Neural progenitor cell (in vitro differentiated cells): ENCODE data around the gene ASTN2. TPM values are rescaled to one million over a fixed set of nuclear protein-coding genes. Genes with fewer than 3 reads are reported as not detected.

Experiments used
- DNase-seq: peaks from one replicate; pipeline ENCODE4 v3.0.0-alpha.2; 2016; ENCODE audit warnings: low spot score
- H2AFZ ChIP-seq: fragments of 200-600 bp; sonication (generic); replicated peaks from 2 replicates; pipeline ENCODE4 v1.6.1; 2016; ENCODE audit warnings: antibody characterized with exemption
- H3F3A ChIP-seq: fragments of 200-600 bp; sonication (generic); 2 replicates; pipeline ENCODE4 v1.6.1; 2016; ENCODE audit warnings: antibody characterized with exemption, low read depth
- H3K27ac ChIP-seq: fragments of 200-600 bp; sonication (generic); 2 replicates; pipeline ENCODE4 v1.5.1; 2016; ENCODE audit warnings: mild to moderate bottlenecking
- H3K27me3 ChIP-seq: fragments of 200-600 bp; sonication (generic); 2 replicates; pipeline ENCODE4 v1.6.1; 2016; ENCODE audit warnings: mild to moderate bottlenecking, moderate library complexity
- H3K36me3 ChIP-seq: fragments of 200-600 bp; sonication (generic); 2 replicates; pipeline ENCODE4 v1.5.1; 2016
- H3K4me1 ChIP-seq: fragments of 200-600 bp; sonication (generic); 2 replicates; pipeline ENCODE4 v1.6.1; 2016; ENCODE audit warnings: mixed run types
- H3K4me2 ChIP-seq: fragments of 200-600 bp; sonication (generic); 2 replicates; pipeline ENCODE4 v1.6.1; 2016
- H3K4me3 ChIP-seq: fragments of 200-600 bp; sonication (generic); 2 replicates; pipeline ENCODE4 v1.5.1; 2016
- H3K79me2 ChIP-seq: fragments of 200-600 bp; sonication (generic); 2 replicates; pipeline ENCODE4 v1.6.1; 2016; ENCODE audit warnings: low read depth
- H3K9ac ChIP-seq: fragments of 200-600 bp; sonication (generic); 2 replicates; pipeline ENCODE4 v1.6.1; 2016
- H3K9me3 ChIP-seq: fragments of 200-600 bp; sonication (generic); 2 replicates; pipeline ENCODE4 v1.5.1; 2016; ENCODE audit warnings: low read depth
- H4K20me1 ChIP-seq: fragments of 200-600 bp; sonication (generic); 2 replicates; pipeline ENCODE4 v1.6.1; 2016; ENCODE audit warnings: low read depth
- H3K27ac Mint-ChIP-seq: 3 replicates; pipeline ENCODE4 v1.8.0; 2021; ENCODE audit warnings: mixed read lengths
- H3K27me3 Mint-ChIP-seq: 2 replicates; pipeline ENCODE4 v1.8.0; 2022; ENCODE audit warnings: low read depth, mild to moderate bottlenecking, inconsistent platforms, moderate library complexity, mixed read lengths; ENCODE audit not compliant: insufficient read depth
- H3K36me3 Mint-ChIP-seq: 3 replicates; pipeline ENCODE4 v1.8.0; 2021; ENCODE audit warnings: mixed read lengths
- H3K4me1 Mint-ChIP-seq: 3 replicates; pipeline ENCODE4 v1.8.0; 2021; ENCODE audit warnings: mixed read lengths
- H3K4me3 Mint-ChIP-seq: 3 replicates; pipeline ENCODE4 v1.8.0; 2021; ENCODE audit warnings: mild to moderate bottlenecking, moderate library complexity, mixed read lengths
- H3K9me3 Mint-ChIP-seq: 3 replicates; pipeline ENCODE4 v1.8.0; 2020; ENCODE audit warnings: mixed read lengths
- CTCF ChIP-seq: fragments of 200-600 bp; sonication (generic); IDR thresholded peaks from 2 replicates; pipeline ENCODE4 v1.5.1; 2017; ENCODE audit warnings: antibody characterized with exemption, mild to moderate bottlenecking
- EZH2 ChIP-seq: fragments of 200-600 bp; sonication (generic); IDR thresholded peaks from 2 replicates; pipeline ENCODE4 v1.6.1; 2017; ENCODE audit warnings: antibody characterized with exemption, mild to moderate bottlenecking, moderate library complexity
- EZH2phosphoT487 ChIP-seq: fragments of 200-600 bp; sonication (generic); IDR thresholded peaks from 2 replicates; pipeline ENCODE4 v1.6.1; 2017; ENCODE audit warnings: antibody characterized with exemption
- total RNA-seq: library from RNA; depleted of rRNA; stranded (reverse); fragments of >200 nt; gene quantifications from 2 replicates; pipeline ENCODE4 v1.2.3, GENCODE V29; 2015; ENCODE audit warnings: low replicate concordance

The ASTN2 gene
- total RNA-seq, 1 donor from 2014 or later = 8.0 TPM

- Histone ChIP-seq H3K27me3 (no peaks in the 10 kb centered on the region), H3K79me2 (no peaks in the 10 kb centered on the region), H3K4me3 (no peak overlapping the region), H3K27ac (no peak overlapping the region), H3K4me1 (no peaks in the 10 kb centered on the region), H3K9ac (no peak overlapping the region), H3K9me3 (no peaks in the 10 kb centered on the region), H3F3A (no peaks in the 10 kb centered on the region), H3K36me3 (no peaks in the 10 kb centered on the region), H4K20me1 (no peaks in the 10 kb centered on the region), H3K4me2 (no peak overlapping the region), H2AFZ (no peak overlapping the region)
- TF ChIP-seq EZH2 (no peak), EZH2phosphoT487 (no peak), CTCF (no peak)
- no peak for DNase-seq
- H3K4me1 Mint-ChIP-seq = no peaks in the 10 kb centered on the region
- H3K36me3 Mint-ChIP-seq = no peaks in the 10 kb centered on the region
- H3K9me3 Mint-ChIP-seq = no peaks in the 10 kb centered on the region
- no peak overlapping the region for H3K4me3 Mint-ChIP-seq
- H3K27me3 Mint-ChIP-seq = no peaks in the 10 kb centered on the region
- H3K27ac Mint-ChIP-seq = no peak overlapping the region
Observed at GRCh38 chr9:117134826-117135500, 279.9 kb downstream of the ASTN2 start.

- Mint-ChIP-seq H3K4me1 (peaks cover 4% of the 10 kb centered on the region), H3K36me3 (no peaks in the 10 kb centered on the region), H3K27ac (no peak overlapping the region), H3K4me3 (no peak overlapping the region), H3K27me3 (no peaks in the 10 kb centered on the region), H3K9me3 (no peaks in the 10 kb centered on the region)
- Histone ChIP-seq H2AFZ (no peak overlapping the region), H3F3A (no peaks in the 10 kb centered on the region), H3K4me3 (no peak overlapping the region), H3K27me3 (no peaks in the 10 kb centered on the region), H3K27ac (no peak overlapping the region), H4K20me1 (no peaks in the 10 kb centered on the region), H3K9ac (no peak overlapping the region), H3K9me3 (no peaks in the 10 kb centered on the region), H3K4me1 (peaks cover 9% of the 10 kb centered on the region), H3K4me2 (no peak overlapping the region), H3K36me3 (no peaks in the 10 kb centered on the region), H3K79me2 (no peaks in the 10 kb centered on the region)
- DNase-seq = no peak
- TF ChIP-seq EZH2phosphoT487 (no peak), CTCF (no peak), EZH2 (no peak)
Observed at GRCh38 chr9:117126871-117127270, 288.0 kb downstream of the ASTN2 start.

GRCh38 chr9:117125531-117125930 is 289.3 kb downstream of the ASTN2 start:
- Histone ChIP-seq H3F3A (no peaks in the 10 kb centered on the region), H3K4me1 (peaks cover 9% of the 10 kb centered on the region), H3K9me3 (no peaks in the 10 kb centered on the region), H4K20me1 (no peaks in the 10 kb centered on the region), H3K4me3 (no peak overlapping the region), H3K9ac (no peak overlapping the region), H3K27me3 (no peaks in the 10 kb centered on the region), H3K36me3 (no peaks in the 10 kb centered on the region), H2AFZ (no peak overlapping the region), H3K4me2 (no peak overlapping the region), H3K27ac (no peak overlapping the region), H3K79me2 (no peaks in the 10 kb centered on the region)
- no peaks in the 10 kb centered on the region for H3K9me3 Mint-ChIP-seq
- no peak for TF ChIP-seq EZH2
- no peak for TF ChIP-seq EZH2phosphoT487
- no peak for TF ChIP-seq CTCF
- peaks cover 4% of the 10 kb centered on the region for H3K4me1 Mint-ChIP-seq
- H3K36me3 Mint-ChIP-seq = no peaks in the 10 kb centered on the region
- H3K27ac Mint-ChIP-seq = no peak overlapping the region
- H3K4me3 Mint-ChIP-seq = no peak overlapping the region
- no peaks in the 10 kb centered on the region for H3K27me3 Mint-ChIP-seq
- no peak for DNase-seq
